ENCODE data around the gene SLC39A7. TPM values are rescaled to one million over a fixed set of nuclear protein-coding genes. Genes with fewer than 3 reads are reported as not detected.

SLC39A7 gene
- total and polyA plus RNA-seq, 2 of the 13 experiments (the other 11 are each of a cell fraction or from before 2014, with no cell fraction given), result 142 to 229 TPM

DNA sequence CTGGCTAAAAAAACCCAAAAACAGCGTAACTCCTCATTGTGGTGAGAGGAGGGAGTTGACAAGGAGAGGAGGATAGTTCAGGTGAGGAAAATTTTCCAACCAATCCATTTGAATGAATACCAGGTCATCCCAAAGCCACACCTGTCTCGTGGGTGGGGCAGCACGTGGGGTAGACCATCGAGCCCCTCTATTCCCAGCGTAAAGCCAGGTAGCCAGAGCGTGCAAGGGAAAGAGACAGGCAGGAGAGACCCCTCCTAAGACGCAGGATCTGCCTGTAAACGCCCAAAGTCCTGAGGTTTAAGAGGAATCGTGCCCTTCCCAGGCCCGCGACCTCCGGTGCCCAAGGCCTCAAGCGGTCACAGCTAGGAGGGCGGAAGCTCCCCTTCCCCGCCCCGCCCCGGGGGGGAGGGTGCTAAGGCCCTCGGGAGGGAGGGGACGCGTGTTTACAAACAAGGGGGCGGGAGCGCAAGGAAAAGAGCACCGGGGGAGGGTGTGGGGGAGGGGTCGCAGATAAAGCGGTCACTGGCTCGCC lies 914 bp upstream of the SLC39A7 start (continued):
- TF ChIP-seq, protein P1, sequence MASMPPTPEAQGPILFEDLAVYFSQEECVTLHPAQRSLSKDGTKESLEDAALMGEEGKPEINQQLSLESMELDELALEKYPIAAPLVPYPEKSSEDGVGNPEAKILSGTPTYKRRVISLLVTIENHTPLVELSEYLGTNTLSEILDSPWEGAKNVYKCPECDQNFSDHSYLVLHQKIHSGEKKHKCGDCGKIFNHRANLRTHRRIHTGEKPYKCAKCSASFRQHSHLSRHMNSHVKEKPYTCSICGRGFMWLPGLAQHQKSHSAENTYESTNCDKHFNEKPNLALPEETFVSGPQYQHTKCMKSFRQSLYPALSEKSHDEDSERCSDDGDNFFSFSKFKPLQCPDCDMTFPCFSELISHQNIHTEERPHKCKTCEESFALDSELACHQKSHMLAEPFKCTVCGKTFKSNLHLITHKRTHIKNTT (CRISPR knock-in tag; IDR thresholded peaks at IDR 0.05), result no peak
- 0 out of 2 replicates have a peak, but pooled peaks have one; percentile 57 for TF ChIP-seq DNMT3B (CRISPR knock-in tag; conservative IDR thresholded peaks at IDR 0.05)
- TF ChIP-seq, protein P2, sequence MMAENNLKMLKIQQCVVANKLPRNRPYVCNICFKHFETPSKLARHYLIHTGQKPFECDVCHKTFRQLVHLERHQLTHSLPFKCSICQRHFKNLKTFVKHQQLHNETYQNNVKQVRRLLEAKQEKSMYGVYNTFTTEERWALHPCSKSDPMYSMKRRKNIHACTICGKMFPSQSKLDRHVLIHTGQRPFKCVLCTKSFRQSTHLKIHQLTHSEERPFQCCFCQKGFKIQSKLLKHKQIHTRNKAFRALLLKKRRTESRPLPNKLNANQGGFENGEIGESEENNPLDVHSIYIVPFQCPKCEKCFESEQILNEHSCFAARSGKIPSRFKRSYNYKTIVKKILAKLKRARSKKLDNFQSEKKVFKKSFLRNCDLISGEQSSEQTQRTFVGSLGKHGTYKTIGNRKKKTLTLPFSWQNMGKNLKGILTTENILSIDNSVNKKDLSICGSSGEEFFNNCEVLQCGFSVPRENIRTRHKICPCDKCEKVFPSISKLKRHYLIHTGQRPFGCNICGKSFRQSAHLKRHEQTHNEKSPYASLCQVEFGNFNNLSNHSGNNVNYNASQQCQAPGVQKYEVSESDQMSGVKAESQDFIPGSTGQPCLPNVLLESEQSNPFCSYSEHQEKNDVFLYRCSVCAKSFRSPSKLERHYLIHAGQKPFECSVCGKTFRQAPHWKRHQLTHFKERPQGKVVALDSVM (CRISPR knock-in tag; IDR thresholded peaks at IDR 0.05), result 0 out of 2 replicates have a peak, but pooled peaks have one; percentile 23
- no peak for TF ChIP-seq ADNP (CRISPR knock-in tag; IDR thresholded peaks at IDR 0.05)
- TF ChIP-seq ZBTB1 (CRISPR knock-in tag; IDR thresholded peaks at IDR 0.05; ENCODE audit: borderline replicate concordance), result no peak
- no peak for TF ChIP-seq RFX3 (CRISPR knock-in tag; IDR thresholded peaks at IDR 0.05)
- no peak; the same call in none of the 2 replicates for TF ChIP-seq TOE1 (CRISPR knock-in tag; IDR thresholded peaks at IDR 0.05)
- TF ChIP-seq JDP2 (CRISPR knock-in tag; IDR thresholded peaks at IDR 0.05; ENCODE audit: borderline replicate concordance), result peak; percentile 39; the same call in 1 of the 2 replicates
- TF ChIP-seq DPF2 (CRISPR knock-in tag; IDR thresholded peaks at IDR 0.05; ENCODE audit: borderline replicate concordance, low read depth), result no peak
- TF ChIP-seq ATF7 (IDR thresholded peaks at IDR 0.05), result no peak
- no peak for TF ChIP-seq ATF7 (CRISPR knock-in tag; IDR thresholded peaks at IDR 0.05)
- TF ChIP-seq KDM1A (CRISPR knock-in tag; IDR thresholded peaks at IDR 0.05), result no peak
- TF ChIP-seq ZNF343 (CRISPR knock-in tag; IDR thresholded peaks at IDR 0.05), result no peak; the same call in 1 of the 2 replicates
- TF ChIP-seq, protein P3, sequence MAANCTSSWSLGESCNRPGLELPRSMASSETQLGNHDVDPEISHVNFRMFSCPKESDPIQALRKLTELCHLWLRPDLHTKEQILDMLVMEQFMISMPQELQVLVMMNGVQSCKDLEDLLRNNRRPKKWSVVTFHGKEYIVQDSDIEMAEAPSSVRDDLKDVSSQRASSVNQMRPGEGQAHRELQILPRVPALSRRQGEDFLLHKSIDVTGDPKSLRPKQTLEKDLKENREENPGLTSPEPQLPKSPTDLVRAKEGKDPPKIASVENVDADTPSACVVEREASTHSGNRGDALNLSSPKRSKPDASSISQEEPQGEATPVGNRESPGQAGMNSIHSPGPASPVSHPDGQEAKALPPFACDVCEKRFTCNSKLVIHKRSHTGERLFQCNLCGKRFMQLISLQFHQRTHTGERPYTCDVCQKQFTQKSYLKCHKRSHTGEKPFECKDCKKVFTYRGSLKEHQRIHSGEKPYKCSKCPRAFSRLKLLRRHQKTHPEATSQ (CRISPR knock-in tag; IDR thresholded peaks at IDR 0.05; ENCODE audit: borderline replicate concordance), result no peak
- TF ChIP-seq RBFOX2 (IDR thresholded peaks at IDR 0.05; ENCODE audit: low read depth, low read length), result no peak
- TF ChIP-seq, protein P4, sequence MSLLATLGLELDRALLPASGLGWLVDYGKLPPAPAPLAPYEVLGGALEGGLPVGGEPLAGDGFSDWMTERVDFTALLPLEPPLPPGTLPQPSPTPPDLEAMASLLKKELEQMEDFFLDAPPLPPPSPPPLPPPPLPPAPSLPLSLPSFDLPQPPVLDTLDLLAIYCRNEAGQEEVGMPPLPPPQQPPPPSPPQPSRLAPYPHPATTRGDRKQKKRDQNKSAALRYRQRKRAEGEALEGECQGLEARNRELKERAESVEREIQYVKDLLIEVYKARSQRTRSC (CRISPR knock-in tag; IDR thresholded peaks at IDR 0.05; ENCODE audit: low read depth), result no peak; the same call in 1 of the 2 replicates
- TF ChIP-seq, protein P5, sequence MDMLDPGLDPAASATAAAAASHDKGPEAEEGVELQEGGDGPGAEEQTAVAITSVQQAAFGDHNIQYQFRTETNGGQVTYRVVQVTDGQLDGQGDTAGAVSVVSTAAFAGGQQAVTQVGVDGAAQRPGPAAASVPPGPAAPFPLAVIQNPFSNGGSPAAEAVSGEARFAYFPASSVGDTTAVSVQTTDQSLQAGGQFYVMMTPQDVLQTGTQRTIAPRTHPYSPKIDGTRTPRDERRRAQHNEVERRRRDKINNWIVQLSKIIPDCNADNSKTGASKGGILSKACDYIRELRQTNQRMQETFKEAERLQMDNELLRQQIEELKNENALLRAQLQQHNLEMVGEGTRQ (IDR thresholded peaks at IDR 0.05; ENCODE audit: low read depth, low read length), result no peak
- TF ChIP-seq, protein P5 (CRISPR knock-in tag; IDR thresholded peaks at IDR 0.05; ENCODE audit: borderline replicate concordance), result peak; percentile 54; the same call in 1 of the 2 replicates
- peak; percentile 83 for TF ChIP-seq ZFY (CRISPR knock-in tag; IDR thresholded peaks at IDR 0.05)
- TF ChIP-seq, protein P6, sequence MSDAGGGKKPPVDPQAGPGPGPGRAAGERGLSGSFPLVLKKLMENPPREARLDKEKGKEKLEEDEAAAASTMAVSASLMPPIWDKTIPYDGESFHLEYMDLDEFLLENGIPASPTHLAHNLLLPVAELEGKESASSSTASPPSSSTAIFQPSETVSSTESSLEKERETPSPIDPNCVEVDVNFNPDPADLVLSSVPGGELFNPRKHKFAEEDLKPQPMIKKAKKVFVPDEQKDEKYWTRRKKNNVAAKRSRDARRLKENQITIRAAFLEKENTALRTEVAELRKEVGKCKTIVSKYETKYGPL (CRISPR knock-in tag; IDR thresholded peaks at IDR 0.05), result no peak
- TF ChIP-seq JUNB (CRISPR knock-in tag; IDR thresholded peaks at IDR 0.05; ENCODE audit: borderline replicate concordance), result no peak
- peak; percentile 52; the same call in 1 of the 2 replicates for TF ChIP-seq HDAC2 (CRISPR knock-in tag; IDR thresholded peaks at IDR 0.05)
- TF ChIP-seq ZNF160 (CRISPR knock-in tag; IDR thresholded peaks at IDR 0.05), result no peak
